22Rv1 (cell line): ENCODE data around the gene CELF2.

Experiments
- H3K27ac ChIP-seq: fragments of 450-650 bp; 2 replicates; pipeline ENCODE4 v1.5.1; 2017
- CTCF ChIP-seq: fragments of 450-650 bp; IDR thresholded peaks from 2 replicates; pipeline ENCODE4 v1.5.1; 2017; ENCODE audit warnings: mild to moderate bottlenecking
- ZFX ChIP-seq: fragments of 450-650 bp; IDR thresholded peaks from 2 replicates; pipeline ENCODE4 v1.6.1; 2017; ENCODE audit warnings: antibody characterized with exemption, borderline replicate concordance

CELF2 gene

GRCh38 chr10:11334436-11334835 is 316.8 kb downstream of the CELF2 start:
- no peak overlapping the region for H3K27ac ChIP-seq
- TF ChIP-seq CTCF (no peak), ZFX (no peak)

- no peak for TF ChIP-seq CTCF
- no peak overlapping the region for H3K27ac ChIP-seq
These were observed 317.5 kb downstream of the CELF2 start for GRCh38 chr10:11335167-11335652.

GRCh38 chr10:11335881-11336430 is 318.3 kb downstream of the CELF2 start:
- no peak overlapping the region for H3K27ac ChIP-seq
- TF ChIP-seq ZFX (no peak), CTCF (no peak)

GRCh38 chr10:11336722-11337162 is 319.1 kb downstream of the CELF2 start:
- H3K27ac ChIP-seq, result no peak overlapping the region
- TF ChIP-seq ZFX, result no peak
- TF ChIP-seq CTCF, result no peak

- TF ChIP-seq CTCF (no peak), ZFX (no peak)
- H3K27ac ChIP-seq, result no peak overlapping the region
These were observed 319.8 kb downstream of the CELF2 start for GRCh38 chr10:11337516-11337915.

- TF ChIP-seq CTCF (no peak), ZFX (no peak)
- H3K27ac ChIP-seq, result no peak overlapping the region
These were observed 320.6 kb downstream of the CELF2 start for GRCh38 chr10:11338160-11338844.

- no peak for TF ChIP-seq ZFX
- no peak for TF ChIP-seq CTCF
These were observed 321.3 kb downstream of the CELF2 start for GRCh38 chr10:11339013-11339412.

More at GRCh38 chr10:11339013-11339412, 321.3 kb downstream of the CELF2 start:
- no peak overlapping the region for H3K27ac ChIP-seq
